HepG2 (cell line): ENCODE results near the gene NT5C. TPM values are rescaled to one million over a fixed set of nuclear protein-coding genes. Genes with fewer than 3 reads are reported as not detected.

ENCODE experiments used
- GPN1 ChIP-seq: sonication (generic); formaldehyde crosslinking; IDR thresholded peaks from 2 replicates; pipeline ENCODE4 v1.5.1; 2020; ENCODE audit warnings: missing genetic modification reagents, borderline replicate concordance
- ISX ChIP-seq: sonication (generic); formaldehyde crosslinking; conservative IDR thresholded peaks from 2 replicates; pipeline ENCODE4 v1.5.0; 2020; ENCODE audit warnings: missing genetic modification reagents
- MTA1 ChIP-seq: sonication (generic); formaldehyde crosslinking; IDR thresholded peaks from 2 replicates; pipeline ENCODE4 v1.4.0; 2020; ENCODE audit warnings: missing genetic modification reagents, mild to moderate bottlenecking, borderline replicate concordance
- NCOA2 ChIP-seq: sonication (generic); formaldehyde crosslinking; IDR thresholded peaks from 2 replicates; pipeline ENCODE4 v1.8.0; 2022; ENCODE audit warnings: inconsistent platforms
- RBM22 ChIP-seq: fragments of 200-400 bp; formaldehyde crosslinking; optimal IDR thresholded peaks from 2 replicates; pipeline ENCODE3; 2017; ENCODE audit warnings: mild to moderate bottlenecking, low read length, moderate library complexity
- ZBTB40 ChIP-seq, 2 experiments: fragments of 450-650 bp in 1 of 2; sonication (generic) in 1 of 2; formaldehyde crosslinking in 1 of 2; IDR thresholded peaks; 2 replicates each; pipeline versions ENCODE4 v1.6.1 to v1.8.0; 2016 to 2022; ENCODE audit warnings: antibody characterized with exemption in 1 of 2, mild to moderate bottlenecking in 1 of 2, missing genetic modification reagents in 1 of 2
- ZNF496 ChIP-seq: sonication (generic); formaldehyde crosslinking; IDR thresholded peaks from 2 replicates; pipeline ENCODE4 v1.8.1; 2023; ENCODE audit warnings: mild to moderate bottlenecking, moderate library complexity, missing genetic modification reagents; ENCODE audit not compliant: insufficient replicate concordance
- polyA plus RNA-seq, 8 experiments: library from polyadenylated mRNA; depleted of rRNA in 3 of 8; stranded (reverse) in 7 of 8; unstranded in 1 of 8; fragments of >200 nt; fragmentation: Illumina TruSeq in 4 of 8; extraction: Trizol in 4 of 8; gene quantifications; 2 replicates each; pipeline versions ENCODE4 v1.2.1 to v1.2.3, GENCODE V29; 2011 to 2016; ENCODE audit warnings: low read depth in 4 of 8, missing spikeins in 1 of 8, mixed read lengths in 1 of 8; ENCODE audit not compliant: insufficient read depth in 1 of 8
- total RNA-seq, 5 experiments: library from RNA; depleted of rRNA; stranded (reverse); fragments of >200 nt; fragmentation: Illumina TruSeq; extraction: Trizol; gene quantifications; 2 replicates each; pipeline ENCODE4 v1.2.3, GENCODE V29; 2016; ENCODE audit warnings: low read depth in 1 of 5
- TF ChIP-seq, protein P1 (sequence below): IDR thresholded peaks from 2 replicates; pipeline ENCODE4 v1.6.1; 2016; ENCODE audit warnings: low read depth, missing genetic modification reagents, missing compliant biosample characterization

The NT5C gene
- total and polyA plus RNA-seq, 2 of the 13 experiments (the other 11 are each of a cell fraction or from before 2014, with no cell fraction given), result 42.8 to 48.6 TPM

- TF ChIP-seq ZBTB40 (IDR thresholded peaks at IDR 0.05), result no peak
- TF ChIP-seq ZBTB40 (CRISPR knock-in tag; IDR thresholded peaks at IDR 0.05), result peak; percentile 71
- TF ChIP-seq GPN1, result no peak
- TF ChIP-seq NCOA2 (CRISPR knock-in tag), result no peak; the same call in 1 of the 2 replicates
- TF ChIP-seq, protein P1, sequence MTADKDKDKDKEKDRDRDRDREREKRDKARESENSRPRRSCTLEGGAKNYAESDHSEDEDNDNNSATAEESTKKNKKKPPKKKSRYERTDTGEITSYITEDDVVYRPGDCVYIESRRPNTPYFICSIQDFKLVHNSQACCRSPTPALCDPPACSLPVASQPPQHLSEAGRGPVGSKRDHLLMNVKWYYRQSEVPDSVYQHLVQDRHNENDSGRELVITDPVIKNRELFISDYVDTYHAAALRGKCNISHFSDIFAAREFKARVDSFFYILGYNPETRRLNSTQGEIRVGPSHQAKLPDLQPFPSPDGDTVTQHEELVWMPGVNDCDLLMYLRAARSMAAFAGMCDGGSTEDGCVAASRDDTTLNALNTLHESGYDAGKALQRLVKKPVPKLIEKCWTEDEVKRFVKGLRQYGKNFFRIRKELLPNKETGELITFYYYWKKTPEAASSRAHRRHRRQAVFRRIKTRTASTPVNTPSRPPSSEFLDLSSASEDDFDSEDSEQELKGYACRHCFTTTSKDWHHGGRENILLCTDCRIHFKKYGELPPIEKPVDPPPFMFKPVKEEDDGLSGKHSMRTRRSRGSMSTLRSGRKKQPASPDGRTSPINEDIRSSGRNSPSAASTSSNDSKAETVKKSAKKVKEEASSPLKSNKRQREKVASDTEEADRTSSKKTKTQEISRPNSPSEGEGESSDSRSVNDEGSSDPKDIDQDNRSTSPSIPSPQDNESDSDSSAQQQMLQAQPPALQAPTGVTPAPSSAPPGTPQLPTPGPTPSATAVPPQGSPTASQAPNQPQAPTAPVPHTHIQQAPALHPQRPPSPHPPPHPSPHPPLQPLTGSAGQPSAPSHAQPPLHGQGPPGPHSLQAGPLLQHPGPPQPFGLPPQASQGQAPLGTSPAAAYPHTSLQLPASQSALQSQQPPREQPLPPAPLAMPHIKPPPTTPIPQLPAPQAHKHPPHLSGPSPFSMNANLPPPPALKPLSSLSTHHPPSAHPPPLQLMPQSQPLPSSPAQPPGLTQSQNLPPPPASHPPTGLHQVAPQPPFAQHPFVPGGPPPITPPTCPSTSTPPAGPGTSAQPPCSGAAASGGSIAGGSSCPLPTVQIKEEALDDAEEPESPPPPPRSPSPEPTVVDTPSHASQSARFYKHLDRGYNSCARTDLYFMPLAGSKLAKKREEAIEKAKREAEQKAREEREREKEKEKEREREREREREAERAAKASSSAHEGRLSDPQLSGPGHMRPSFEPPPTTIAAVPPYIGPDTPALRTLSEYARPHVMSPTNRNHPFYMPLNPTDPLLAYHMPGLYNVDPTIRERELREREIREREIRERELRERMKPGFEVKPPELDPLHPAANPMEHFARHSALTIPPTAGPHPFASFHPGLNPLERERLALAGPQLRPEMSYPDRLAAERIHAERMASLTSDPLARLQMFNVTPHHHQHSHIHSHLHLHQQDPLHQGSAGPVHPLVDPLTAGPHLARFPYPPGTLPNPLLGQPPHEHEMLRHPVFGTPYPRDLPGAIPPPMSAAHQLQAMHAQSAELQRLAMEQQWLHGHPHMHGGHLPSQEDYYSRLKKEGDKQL (CRISPR knock-in tag), result peak; percentile 67; the same call in 1 of the 2 replicates
- TF ChIP-seq RBM22, result no peak
- TF ChIP-seq ISX (CRISPR knock-in tag), result no peak; the same call in 1 of the 2 replicates
- peak; percentile 65; the same call in 1 of the 2 replicates for TF ChIP-seq MTA1 (CRISPR knock-in tag)
- TF ChIP-seq ZNF496 (CRISPR knock-in tag), result no peak
Measured at GRCh38 chr17:75131278-75132017, at the start of gene NT5C (continued).
